H9 (cell line): ENCODE measurements around the gene UBE2G1. TPM values are rescaled to one million over a fixed set of nuclear protein-coding genes. Genes with fewer than 3 reads are reported as not detected.

ENCODE experiments used
- DNase-seq: peaks from one replicate; pipeline ENCODE4 v3.0.0-alpha.2; 2017
- H2AFZ ChIP-seq: one replicate; pipeline ENCODE4 v1.6.1; 2013; ENCODE audit warnings: mild to moderate bottlenecking, low read length, control low read depth, moderate library complexity
- H2AK5ac ChIP-seq: 2 replicates; pipeline ENCODE4 v1.6.1; 2013; ENCODE audit warnings: low read length, control low read depth, mixed read lengths; ENCODE audit not compliant: insufficient read length
- H2BK120ac ChIP-seq: one replicate; pipeline ENCODE4 v1.6.1; 2013; ENCODE audit warnings: low read depth, mild to moderate bottlenecking, low read length, control low read depth, inconsistent platforms; ENCODE audit not compliant: poor library complexity, severe bottlenecking
- H2BK12ac ChIP-seq: 2 replicates; pipeline ENCODE4 v1.6.1; 2013; ENCODE audit warnings: low read length, control low read depth, mixed read lengths, low read depth; ENCODE audit not compliant: insufficient read length
- H2BK15ac ChIP-seq: 2 replicates; pipeline ENCODE4 v1.6.1; 2013; ENCODE audit warnings: low read depth, low read length, control low read depth
- H2BK20ac ChIP-seq: one replicate; pipeline ENCODE4 v1.6.1; 2013; ENCODE audit warnings: low read depth, mild to moderate bottlenecking, low read length, control low read depth, inconsistent platforms; ENCODE audit not compliant: poor library complexity, severe bottlenecking
- H2BK5ac ChIP-seq: 2 replicates; pipeline ENCODE4 v1.6.1; 2013; ENCODE audit warnings: low read length, control low read depth, mixed read lengths; ENCODE audit not compliant: insufficient read length
- H3K14ac ChIP-seq: 2 replicates; pipeline ENCODE4 v1.6.1; 2013; ENCODE audit warnings: low read length, control low read depth; ENCODE audit not compliant: insufficient read depth
- H3K18ac ChIP-seq: 2 replicates; pipeline ENCODE4 v1.6.1; 2013; ENCODE audit warnings: low read depth, mild to moderate bottlenecking, mixed read lengths, low read length, control low read depth; ENCODE audit not compliant: insufficient read length
- H3K23ac ChIP-seq: 2 replicates; pipeline ENCODE4 v1.6.1; 2013; ENCODE audit warnings: low read length, control low read depth, mixed read lengths, low read depth; ENCODE audit not compliant: insufficient read length
- H3K23me2 ChIP-seq: 2 replicates; pipeline ENCODE4 v1.6.1; 2013; ENCODE audit warnings: low read depth, mild to moderate bottlenecking, mixed read lengths, low read length, control low read depth; ENCODE audit not compliant: insufficient read length, poor library complexity, severe bottlenecking
- H3K27ac ChIP-seq: 2 replicates; pipeline ENCODE4 v1.5.1; 2013; ENCODE audit warnings: low read length, control low read depth, mixed read lengths, low read depth; ENCODE audit not compliant: insufficient read length
- H3K27me3 ChIP-seq: 2 replicates; pipeline ENCODE4 v1.6.1; 2013; ENCODE audit warnings: low read length, control low read depth, inconsistent platforms; ENCODE audit not compliant: insufficient read depth
- H3K4ac ChIP-seq: 2 replicates; pipeline ENCODE4 v1.6.1; 2013; ENCODE audit warnings: low read depth, mild to moderate bottlenecking, control low read depth, inconsistent platforms, low read length, moderate library complexity
- H3K4me1 ChIP-seq: 2 replicates; pipeline ENCODE4 v1.6.1; 2013; ENCODE audit warnings: low read length, control low read depth, inconsistent platforms; ENCODE audit not compliant: insufficient read depth
- H3K4me2 ChIP-seq: 2 replicates; pipeline ENCODE4 v1.6.1; 2013; ENCODE audit warnings: low read length, control low read depth, mixed read lengths; ENCODE audit not compliant: insufficient read length, insufficient read depth
- H3K56ac ChIP-seq: 2 replicates; pipeline ENCODE4 v1.6.1; 2013; ENCODE audit warnings: low read depth, mild to moderate bottlenecking, mixed read lengths, low read length, control low read depth; ENCODE audit not compliant: insufficient read length
- H3K79me1 ChIP-seq: 2 replicates; pipeline ENCODE4 v1.6.1; 2013; ENCODE audit warnings: low read depth, mild to moderate bottlenecking, moderate library complexity, low read length, control low read depth, inconsistent platforms; ENCODE audit not compliant: insufficient read depth, poor library complexity, severe bottlenecking
- H3K79me2 ChIP-seq: 2 replicates; pipeline ENCODE4 v1.6.1; 2013; ENCODE audit warnings: low read length, control low read depth, inconsistent platforms; ENCODE audit not compliant: insufficient read depth
- H3K9ac ChIP-seq: 2 replicates; pipeline ENCODE4 v1.6.1; 2013; ENCODE audit warnings: low read length, control low read depth, mixed read lengths; ENCODE audit not compliant: insufficient read length; ENCODE audit errors: extremely low read depth
- H3K9me3 ChIP-seq: one replicate; pipeline ENCODE4 v1.6.1; 2013; ENCODE audit warnings: low read depth, low read length, inconsistent platforms; ENCODE audit not compliant: control insufficient read depth
- H3T11ph ChIP-seq: one replicate; pipeline ENCODE4 v1.6.1; 2013; ENCODE audit warnings: mild to moderate bottlenecking, low read length, control low read depth, inconsistent platforms
- H4K20me1 ChIP-seq: one replicate; pipeline ENCODE4 v1.6.1; 2013; ENCODE audit not compliant: control insufficient read depth, insufficient read length, insufficient read depth
- H4K5ac ChIP-seq: 2 replicates; pipeline ENCODE4 v1.6.1; 2013; ENCODE audit warnings: low read depth, mild to moderate bottlenecking, mixed read lengths, low read length, control low read depth; ENCODE audit not compliant: insufficient read length
- H4K8ac ChIP-seq: replicated peaks from 2 replicates; pipeline ENCODE4 v1.6.1; 2013; ENCODE audit warnings: low read length, control low read depth, mixed read lengths, low read depth; ENCODE audit not compliant: insufficient read length
- H4K91ac ChIP-seq: 2 replicates; pipeline ENCODE4 v1.6.1; 2013; ENCODE audit warnings: low read depth, mild to moderate bottlenecking, moderate library complexity, mixed read lengths, low read length, control low read depth; ENCODE audit not compliant: insufficient read length
- H3K27ac Mint-ChIP-seq, 3 experiments: 2 replicates in 2 of 3; 3 replicates in 1 of 3; pipeline ENCODE4 v1.8.0; 2020 to 2021; ENCODE audit warnings: mixed read lengths in 3 of 3, mild to moderate bottlenecking in 1 of 3, moderate library complexity in 1 of 3
- H3K27me3 Mint-ChIP-seq: 2 replicates; pipeline ENCODE4 v1.8.0; 2021; ENCODE audit warnings: low read depth, mild to moderate bottlenecking, moderate library complexity, mixed read lengths
- H3K36me3 Mint-ChIP-seq, 3 experiments: 2 replicates in 2 of 3; 3 replicates in 1 of 3; pipeline ENCODE4 v1.8.0; 2020 to 2021; ENCODE audit warnings: low read depth in 3 of 3, mixed read lengths in 3 of 3; ENCODE audit not compliant: insufficient read depth in 1 of 3
- H3K4me1 Mint-ChIP-seq, 2 experiments: 2 replicates each; pipeline ENCODE4 v1.8.0; 2020; ENCODE audit warnings: mixed read lengths in 2 of 2
- H3K4me3 Mint-ChIP-seq, 2 experiments: 2 replicates in 1 of 2; 3 replicates in 1 of 2; pipeline ENCODE4 v1.8.0; 2020 to 2021; ENCODE audit warnings: mild to moderate bottlenecking in 2 of 2, mixed read lengths in 2 of 2, moderate library complexity in 1 of 2
- H3K9me3 Mint-ChIP-seq, 2 experiments: 2 replicates in 1 of 2; 3 replicates in 1 of 2; pipeline ENCODE4 v1.8.0; 2020; ENCODE audit warnings: mild to moderate bottlenecking in 2 of 2, mixed read lengths in 2 of 2, moderate library complexity in 1 of 2
- CTCF ChIP-seq: fragments of 200-600 bp; sonication (generic); conservative IDR thresholded peaks from 3 replicates; pipeline ENCODE4 v1.8.0; 2021; ENCODE audit warnings: antibody characterized with exemption, mild to moderate bottlenecking
- WGBS: extraction: QIAGEN DNeasy Blood & Tissue Kit; methylation state at CpG from one replicate; pipeline ENCODE4 v1.1.7; 2013; ENCODE audit warnings: missing lambda C conversion rate, low lambda C conversion rate, mixed read lengths; ENCODE audit not compliant: insufficient read length; ENCODE audit errors: extremely low coverage; 5-methylcytosine and 5-hydroxymethylcytosine counted together
- total RNA-seq: library from RNA; stranded (reverse); gene quantifications from 2 replicates; pipeline ENCODE4 v1.2.1, GENCODE V29; 2021

The UBE2G1 gene
- total RNA-seq, 1 experiment from 2014 or later, result 188 TPM

- Histone ChIP-seq H4K8ac (no peak overlapping the region), H2AFZ (no peak overlapping the region), H4K91ac (no peak overlapping the region), H3K79me2 (no peaks in the 10 kb centered on the region; the same call in 1 of the 2 replicates), H3K9ac (no peak overlapping the region), H2BK15ac (no peak overlapping the region), H3K9me3 (no peaks in the 10 kb centered on the region), H4K20me1 (no peaks in the 10 kb centered on the region), H2AK5ac (no peak overlapping the region), H3K18ac (no peak overlapping the region), H2BK120ac (no peak overlapping the region), H3T11ph (no peak overlapping the region), H3K4me2 (no peak overlapping the region), H2BK20ac (no peak overlapping the region), H3K4ac (no peak overlapping the region), H3K79me1 (peaks cover 13% of the 10 kb centered on the region), H3K14ac (no peak overlapping the region), H2BK12ac (no peak overlapping the region), H3K23ac (no peak overlapping the region), H4K5ac (no peak overlapping the region), H3K23me2 (no peaks in the 10 kb centered on the region), H3K27me3 (no peaks in the 10 kb centered on the region), H2BK5ac (no peak overlapping the region), H3K56ac (no peak overlapping the region), H3K4me1 (no peaks in the 10 kb centered on the region), H3K27ac (no peak overlapping the region)
- H3K9me3 Mint-ChIP-seq, result no peaks in the 10 kb centered on the region
- peaks cover 20 to 77% (median 62%) of the 10 kb centered on the region in 3 experiments; a peak in 6 of 7 replicates for H3K36me3 Mint-ChIP-seq
- no peaks in the 10 kb centered on the region for H3K27me3 Mint-ChIP-seq
- H3K4me3 Mint-ChIP-seq, result no peak overlapping the region; a peak in 1 of 5 replicates
- DNase-seq, result no peak
- no CpG with 5 or more reads among the region's 6 CpGs for WGBS
- H3K27ac Mint-ChIP-seq, result no peak overlapping the region; a peak in 1 of 7 replicates
- TF ChIP-seq CTCF, result no peak
- peaks cover 10 to 13% of the 10 kb centered on the region in 2 experiments for H3K4me1 Mint-ChIP-seq
Observed at GRCh38 chr17:4272213-4272971, 94.1 kb downstream of the UBE2G1 start.
